Vagina (tissue), 2 donors: ENCODE measurements around the gene LRRC4B. TPM values are rescaled to one million over a fixed set of nuclear protein-coding genes. Genes with fewer than 3 reads are reported as not detected.

Source experiments
- DNase-seq, 2 donors: peaks; one replicate each; pipeline ENCODE4 v3.0.0-alpha.2; 2017; ENCODE audit errors: extremely low spot score in 2 of 2
- H3K27ac ChIP-seq: fragments of 200-600 bp; sonication (generic); one replicate; pipeline ENCODE4 v1.5.1; 2019
- H3K27me3 ChIP-seq: fragments of 200-600 bp; sonication (generic); one replicate; pipeline ENCODE4 v1.5.1; 2019
- H3K36me3 ChIP-seq, 2 donors: fragments of 200-600 bp; sonication (generic); one replicate each; pipeline ENCODE4 v1.5.1; 2017 to 2019
- H3K4me1 ChIP-seq: fragments of 200-600 bp; sonication (generic); one replicate; pipeline ENCODE4 v1.5.1; 2019
- H3K4me3 ChIP-seq, 2 donors: fragments of 200-600 bp; sonication (generic); 1 replicate in 1 of 2; 2 replicates in 1 of 2; pipeline ENCODE4 v1.5.1; 2016 to 2019
- H3K9me3 ChIP-seq: fragments of 200-600 bp; sonication (generic); one replicate; pipeline ENCODE4 v1.5.1; 2019
- CTCF ChIP-seq, 3 experiments: fragments of 450-650 bp in 2 of 3; fragments of 200-600 bp in 1 of 3; sonication (generic) in 1 of 3; IDR thresholded peaks; one replicate each; pipeline ENCODE4 v1.5.1; 2017 to 2019; ENCODE audit warnings: antibody characterized with exemption in 3 of 3, mild to moderate bottlenecking in 2 of 3, moderate library complexity in 2 of 3
- POLR2A ChIP-seq, 2 donors: fragments of 450-650 bp; IDR thresholded peaks; one replicate each; pipeline ENCODE4 v1.6.1; 2017; ENCODE audit warnings: antibody characterized with exemption in 2 of 2, mild to moderate bottlenecking in 2 of 2, moderate library complexity in 2 of 2
- POLR2AphosphoS5 ChIP-seq, 2 donors: sonication (generic); formaldehyde crosslinking; IDR thresholded peaks; one replicate each; pipeline ENCODE4 v1.9.0; 2017; ENCODE audit warnings: antibody characterized with exemption in 2 of 2, mild to moderate bottlenecking in 2 of 2, low read depth in 1 of 2; ENCODE audit not compliant: insufficient read depth in 1 of 2
- intact Hi-C: fragments of 100-400 bp; cut with DNase I; formaldehyde crosslinking; loops from one replicate; pipeline ENCODE4 v1.15.1; 2023
- total RNA-seq: library from RNA; depleted of rRNA; stranded (reverse); fragments of >200 nt; gene quantifications from one replicate; pipeline ENCODE4 v1.2.3, GENCODE V29; 2016

Gene LRRC4B
- total RNA-seq, 1 donor from 2014 or later = 17.9 TPM

DNA sequence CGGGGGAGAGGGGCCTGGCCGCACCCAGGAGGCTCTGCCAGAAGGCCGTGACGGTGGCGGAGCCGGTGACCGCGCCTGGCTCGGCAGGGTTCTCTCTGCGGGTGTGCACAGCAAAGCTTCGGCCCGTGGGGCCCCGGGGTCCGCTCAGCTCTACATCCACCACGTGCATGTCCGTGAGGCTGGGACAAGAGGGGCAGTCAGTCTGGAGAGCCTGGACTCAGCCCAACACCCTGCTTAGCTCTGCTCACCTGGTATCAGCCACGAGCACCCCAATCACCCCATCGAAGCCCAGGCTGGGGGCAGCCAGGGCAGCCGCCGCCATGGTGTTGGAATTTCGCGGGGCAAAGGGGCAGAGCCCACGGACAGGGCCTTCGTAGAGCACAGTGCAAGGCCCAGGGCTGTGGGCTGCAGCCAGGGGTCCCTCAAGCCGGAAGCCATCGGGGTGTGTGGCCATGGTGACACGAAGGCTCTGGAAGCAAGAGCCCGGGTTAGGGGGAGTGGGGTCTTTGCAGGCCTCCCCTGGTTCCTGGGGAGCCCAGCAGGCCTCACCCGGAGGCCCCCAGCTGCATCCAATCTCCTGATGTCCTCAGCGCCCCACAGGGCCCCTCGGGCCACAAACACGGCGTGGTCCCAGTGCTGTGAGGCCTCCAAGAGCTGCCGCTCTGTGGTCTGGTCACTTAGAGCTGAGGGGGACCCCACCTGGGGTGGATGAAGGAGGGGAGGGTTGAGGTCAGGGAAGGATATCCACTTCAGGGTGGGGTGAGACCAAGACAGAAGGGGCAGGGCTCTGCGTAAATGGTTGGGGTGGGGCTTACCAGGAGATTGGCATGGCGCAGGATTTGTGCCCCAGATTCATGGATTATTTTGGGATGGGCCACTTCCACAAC, 55.9 kb downstream of the LRRC4B start:
- Histone ChIP-seq H3K27ac (no peak overlapping the region), H3K4me3 (peak overlapping the region in 1 of 2 donors; percentile 64), H3K4me1 (peaks cover 10% of the 10 kb centered on the region), H3K36me3 (no peaks in the 10 kb centered on the region), H3K27me3 (no peaks in the 10 kb centered on the region), H3K9me3 (no peaks in the 10 kb centered on the region)
- TF ChIP-seq CTCF (IDR thresholded peaks at IDR 0.05) = no peak
- TF ChIP-seq POLR2A (IDR thresholded peaks at IDR 0.05) = no peak
- TF ChIP-seq POLR2AphosphoS5 (IDR thresholded peaks at IDR 0.05; ENCODE audit: insufficient read depth in 1 of 2, low read depth in 1 of 2) = no peak
- intact Hi-C loops = no loop called here
- no peak for DNase-seq

DNA sequence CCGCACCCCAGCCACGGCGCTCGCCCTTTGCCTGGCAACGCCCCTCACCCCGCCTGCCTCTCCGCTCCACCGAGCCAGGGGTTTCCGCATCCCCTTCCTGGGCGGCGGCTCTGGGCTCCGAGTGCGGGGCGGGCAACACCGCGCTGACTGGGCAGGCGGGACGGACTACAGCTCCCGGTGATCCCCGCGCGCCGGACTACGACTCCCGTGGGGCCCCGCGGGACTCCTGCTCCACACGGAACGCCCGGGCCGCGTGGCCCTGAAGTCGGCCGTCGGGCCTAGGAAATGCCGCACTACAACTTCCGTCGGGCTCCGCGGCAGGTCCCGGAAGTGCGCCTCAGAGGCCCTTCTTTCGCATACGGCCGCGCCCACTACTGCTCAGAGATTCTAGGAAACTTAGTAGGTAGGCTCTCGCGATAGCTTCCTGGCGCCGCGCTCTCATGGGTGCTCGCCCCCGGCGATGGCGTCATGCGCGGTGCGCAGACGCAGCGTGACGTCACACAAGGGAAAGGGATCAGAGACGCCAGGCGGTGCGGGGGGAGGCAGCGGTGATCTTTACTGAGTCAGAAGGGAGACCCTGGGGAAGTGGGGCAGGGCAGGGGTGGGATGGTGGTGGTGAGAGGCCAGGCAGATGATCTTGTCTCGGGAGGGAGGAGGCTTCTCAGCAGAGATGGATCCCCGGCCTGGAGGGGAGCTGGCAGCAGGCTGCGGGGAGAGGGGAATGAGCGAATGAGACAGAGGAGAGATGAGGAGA, 57.0 kb downstream of the LRRC4B start, which contains the start of gene JOSD2:
JOSD2 (minus strand) TSS at position 123 of the 754 bp plus-strand sequence. CDS start 760 bp downstream, outside the sequence.
- Histone ChIP-seq H3K27me3 (no peaks in the 10 kb centered on the region), H3K27ac (peak within 1 kb of the TSS; percentile 91), H3K36me3 (no peaks in the 10 kb centered on the region), H3K4me1 (peaks cover 10% of the 10 kb centered on the region), H3K9me3 (no peaks in the 10 kb centered on the region), H3K4me3 (peak within 1 kb of the TSS; percentile 64 to 80)
- TF ChIP-seq POLR2A (IDR thresholded peaks at IDR 0.05) = peak in 1 of 2 donors; percentile 38
- TF ChIP-seq CTCF (IDR thresholded peaks at IDR 0.05) = no peak
- TF ChIP-seq POLR2AphosphoS5 (IDR thresholded peaks at IDR 0.05; ENCODE audit: insufficient read depth in 1 of 2, low read depth in 1 of 2) = peak; percentile 92 to 98
- DNase-seq = peak in 1 of 2 donors; percentile 99
- intact Hi-C loops = no loop called here

GRCh38 chr19:50510700-50511068, 57.6 kb downstream of the LRRC4B start:
- no peak for TF ChIP-seq POLR2A (IDR thresholded peaks at IDR 0.05)
- TF ChIP-seq POLR2AphosphoS5 (IDR thresholded peaks at IDR 0.05; ENCODE audit: insufficient read depth in 1 of 2, low read depth in 1 of 2) = no peak
- no peak for TF ChIP-seq CTCF (IDR thresholded peaks at IDR 0.05)
- intact Hi-C loops = no loop called here

DNA sequence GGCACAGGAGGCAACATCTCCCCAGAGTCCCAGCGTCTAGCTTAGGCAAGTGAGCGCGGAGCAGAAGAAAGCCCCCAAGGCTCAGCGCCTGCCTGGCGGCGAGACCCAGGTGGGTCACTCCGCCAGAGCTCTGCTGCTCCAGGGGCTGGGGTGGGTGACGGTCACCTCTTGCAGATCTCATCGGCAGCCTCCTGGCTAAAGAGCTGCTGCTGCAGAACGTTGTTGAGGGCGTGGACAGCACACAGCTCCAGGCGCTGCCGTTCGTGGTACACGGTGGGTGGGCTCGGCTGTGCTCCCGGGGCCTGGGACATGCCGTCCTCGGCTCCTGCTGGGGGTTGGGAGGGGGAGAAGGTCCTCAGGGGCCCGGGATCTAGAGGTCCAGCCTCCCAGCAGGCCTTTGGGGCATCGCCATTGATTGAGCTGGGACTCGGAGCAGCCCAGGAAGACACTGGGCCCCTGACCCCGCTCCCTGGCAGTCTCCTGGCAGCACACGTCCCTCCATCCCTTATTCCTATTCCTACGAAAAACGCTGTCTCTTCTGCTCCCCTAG, 58.0 kb downstream of the LRRC4B start:
- Histone ChIP-seq H3K9me3 (no peaks in the 10 kb centered on the region), H3K4me1 (peaks cover 10% of the 10 kb centered on the region), H3K36me3 (no peaks in the 10 kb centered on the region), H3K4me3 (peak overlapping the region; percentile 64 to 80), H3K27me3 (no peaks in the 10 kb centered on the region), H3K27ac (peak overlapping the region; percentile 91)
- intact Hi-C loops = no loop called here
- TF ChIP-seq CTCF (IDR thresholded peaks at IDR 0.05) (no peak), POLR2AphosphoS5 (IDR thresholded peaks at IDR 0.05; ENCODE audit: insufficient read depth in 1 of 2, low read depth in 1 of 2) (no peak), POLR2A (IDR thresholded peaks at IDR 0.05) (no peak)
- no peak for DNase-seq

More at GRCh38 chr19:50510700-50511068, 57.6 kb downstream of the LRRC4B start:
- Histone ChIP-seq H3K9me3 (no peaks in the 10 kb centered on the region), H3K4me1 (peaks cover 10% of the 10 kb centered on the region), H3K27me3 (no peaks in the 10 kb centered on the region), H3K4me3 (peak overlapping the region; percentile 64 to 80), H3K36me3 (no peaks in the 10 kb centered on the region), H3K27ac (peak overlapping the region; percentile 91)
- no peak for DNase-seq
